Testis (tissue), 3 donors: ENCODE data around the gene SOX21. TPM values are rescaled to one million over a fixed set of nuclear protein-coding genes. Genes with fewer than 3 reads are reported as not detected.

Source experiments
- DNase-seq: peaks from one replicate; pipeline ENCODE4 v3.0.0-alpha.2; 2019
- H3K27ac ChIP-seq, 2 donors: fragments of 200-600 bp; sonication (generic); one replicate each; pipeline ENCODE4 v1.5.1; 2019
- H3K27me3 ChIP-seq: fragments of 200-600 bp; sonication (generic); one replicate; pipeline ENCODE4 v1.5.1; 2019
- H3K36me3 ChIP-seq: fragments of 200-600 bp; sonication (generic); one replicate; pipeline ENCODE4 v1.5.1; 2017; ENCODE audit warnings: low read depth; ENCODE audit errors: missing control alignments
- H3K4me1 ChIP-seq: fragments of 200-600 bp; sonication (generic); one replicate; pipeline ENCODE4 v1.5.1; 2019
- H3K4me3 ChIP-seq, 2 donors: fragments of 200-600 bp; sonication (generic); one replicate each; pipeline ENCODE4 v1.5.1; 2017 to 2019
- H3K9me3 ChIP-seq: fragments of 200-600 bp; sonication (generic); one replicate; pipeline ENCODE4 v1.5.1; 2017
- CTCF ChIP-seq, 3 experiments: fragments of 450-650 bp in 2 of 3; fragments of 200-600 bp in 1 of 3; sonication (generic) in 1 of 3; IDR thresholded peaks; one replicate each; pipeline ENCODE4 v1.5.1; 2016 to 2019; ENCODE audit warnings: antibody characterized with exemption in 3 of 3, mild to moderate bottlenecking in 2 of 3, moderate library complexity in 1 of 3
- POLR2A ChIP-seq: fragments of 450-650 bp; IDR thresholded peaks from one replicate; pipeline ENCODE4 v1.6.1; 2017; ENCODE audit warnings: antibody characterized with exemption, mild to moderate bottlenecking, moderate library complexity
- WGBS, 2 donors: methylation state at CpG; one replicate each; pipeline ENCODE4 v1.1.5; 2018; 5-methylcytosine and 5-hydroxymethylcytosine counted together
- intact Hi-C: fragments of 100-400 bp; cut with DNase I; formaldehyde crosslinking; loops from one replicate; pipeline ENCODE4 v1.15.1; 2023; ENCODE audit warnings: low total_unique reads
- polyA plus RNA-seq: library from polyadenylated mRNA; stranded (reverse); fragments of 350-450 nt; fragmentation: Illumina TruSeq; extraction: RNeasy Lipid Tissue Mini Kit (QIAGEN cat#74804); gene quantifications from one replicate; pipeline ENCODE4 v1.2.3, GENCODE V29; 2014; ENCODE audit warnings: low read depth, low replicate concordance; ENCODE audit not compliant: insufficient read depth
- small RNA-seq, 2 donors: library from RNA; depleted of rRNA; stranded (forward); fragments of <200 nt; gene quantifications; one replicate each; pipeline ENCODE3, GENCODE V24; 2016
- total RNA-seq, 2 donors: library from RNA; depleted of rRNA; stranded (reverse); fragments of >200 nt; gene quantifications; one replicate each; pipeline ENCODE4 v1.2.3, GENCODE V29; 2016

Gene SOX21
- total and polyA plus RNA-seq, 3 donors from 2014 or later = 0.15 to 0.71 (median 0.56) TPM

- Histone ChIP-seq H3K9me3 (no peaks in the 10 kb centered on the region), H3K36me3 (no peaks in the 10 kb centered on the region), H3K27me3 (no peaks in the 10 kb centered on the region), H3K4me3 (no peak overlapping the region), H3K27ac (no peak overlapping the region), H3K4me1 (no peaks in the 10 kb centered on the region)
- WGBS, 2 donors = 85 to 87% methylated on average over 7 of the region's 7 CpGs
- DNase-seq = no peak
- no peak for TF ChIP-seq CTCF (IDR thresholded peaks at IDR 0.05)
- TF ChIP-seq POLR2A = no peak
- intact Hi-C loops = no loop called here
Measured at GRCh38 chr13:94666065-94666464, 46.3 kb downstream of the SOX21 start.

GRCh38 chr13:94664889-94665288, 47.5 kb downstream of the SOX21 start:
- intact Hi-C loops = no loop called here
- Histone ChIP-seq H3K9me3 (no peaks in the 10 kb centered on the region), H3K27me3 (no peaks in the 10 kb centered on the region), H3K4me1 (no peaks in the 10 kb centered on the region), H3K4me3 (no peak overlapping the region), H3K27ac (no peak overlapping the region), H3K36me3 (no peaks in the 10 kb centered on the region)
- 61 to 62% methylated on average over 7 of the region's 7 CpGs for WGBS, 2 donors
- TF ChIP-seq POLR2A = no peak
- DNase-seq = no peak

- no peaks in the 10 kb centered on the region for H3K27me3 ChIP-seq
- 26 to 41% methylated on average over 12 of the region's 12 CpGs for WGBS, 2 donors
Measured at GRCh38 chr13:94662274-94662945, 49.9 kb downstream of the SOX21 start.

GRCh38 chr13:94661406-94661805, 50.9 kb downstream of the SOX21 start:
- DNase-seq = no peak
- intact Hi-C loops = no loop called here

More at GRCh38 chr13:94662274-94662945, 49.9 kb downstream of the SOX21 start:
- Histone ChIP-seq H3K4me3 (no peak overlapping the region), H3K4me1 (no peaks in the 10 kb centered on the region), H3K36me3 (no peaks in the 10 kb centered on the region), H3K27ac (no peak overlapping the region), H3K9me3 (no peaks in the 10 kb centered on the region)
- TF ChIP-seq POLR2A (no peak), CTCF (IDR thresholded peaks at IDR 0.05) (no peak)
- no peak for DNase-seq
- intact Hi-C loops = no loop called here

GRCh38 chr13:94660695-94661326, 51.5 kb downstream of the SOX21 start:
- no peak overlapping the region for H3K27ac ChIP-seq
- no peaks in the 10 kb centered on the region for H3K27me3 ChIP-seq
- H3K4me3 ChIP-seq = no peak overlapping the region
- no peaks in the 10 kb centered on the region for H3K9me3 ChIP-seq
- no peak for DNase-seq
- no peaks in the 10 kb centered on the region for H3K36me3 ChIP-seq
- no peaks in the 10 kb centered on the region for H3K4me1 ChIP-seq
- WGBS, 2 donors = 45 to 53% methylated on average over 6 of the region's 6 CpGs
- TF ChIP-seq CTCF (IDR thresholded peaks at IDR 0.05) (no peak), POLR2A (no peak)
- intact Hi-C loops = no loop called here

More at GRCh38 chr13:94661406-94661805, 50.9 kb downstream of the SOX21 start:
- WGBS, 2 donors = 44 to 56% methylated on average over 5 of the region's 5 CpGs
- Histone ChIP-seq H3K4me1 (no peaks in the 10 kb centered on the region), H3K36me3 (no peaks in the 10 kb centered on the region), H3K4me3 (no peak overlapping the region), H3K9me3 (no peaks in the 10 kb centered on the region), H3K27ac (no peak overlapping the region), H3K27me3 (no peaks in the 10 kb centered on the region)
- TF ChIP-seq CTCF (IDR thresholded peaks at IDR 0.05) = no peak

Small RNAs within 50 kb of the gene (small RNA-seq; reads per million reads assigned to genes)
- 0 reads per million in 2 donors for gene RN7SL585P

Other genes with a start within 250 kb of the SOX21 start
- gene DCT, start 232.9 kb downstream of the SOX21 start, total RNA-seq = 1 to 10 TPM; 2.7 to 2.9 TPM
- 2.1 TPM for gene DCT, start 232.9 kb downstream of the SOX21 start, polyA plus RNA-seq
- 10 to 100 TPM in 1 of 2 donors, 1 to 10 TPM in 1; 8.7 to 10.1 TPM for gene TGDS, start 116.4 kb downstream of the SOX21 start, total RNA-seq
- gene TGDS, start 116.4 kb downstream of the SOX21 start, polyA plus RNA-seq = 9.5 TPM
- 1 to 10 TPM; 2.0 to 3.3 TPM for gene GPR180, start 110.7 kb downstream of the SOX21 start, total RNA-seq
- gene GPR180, start 110.7 kb downstream of the SOX21 start, polyA plus RNA-seq = 2.7 TPM